Measurements from ENCODE around the gene DOCK2.

The DOCK2 gene

DNA sequence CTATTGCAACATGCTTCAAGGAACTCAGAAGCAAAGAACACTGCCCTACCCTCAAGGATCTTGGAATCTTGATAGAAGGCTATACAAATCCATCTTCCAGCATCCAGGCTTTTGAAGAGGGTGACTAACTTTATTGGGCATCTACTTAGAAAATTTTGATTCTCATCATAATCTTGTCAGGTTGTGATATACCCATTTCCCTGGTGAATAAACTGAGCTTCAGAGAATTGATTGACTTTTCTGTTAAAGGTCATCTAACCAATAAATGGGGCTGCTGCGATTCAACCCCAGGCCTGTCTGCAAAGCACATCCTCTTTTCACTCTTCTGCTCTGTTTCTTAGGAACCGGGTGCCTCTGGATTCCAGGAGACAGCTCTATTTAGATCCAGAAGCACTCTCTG, 363.1 kb downstream of the DOCK2 start:
- Histone ChIP-seq H3K9ac (ENCODE audit: low read length) (no peak overlapping the region), H3K4me1 (ENCODE audit: low read length) (no peaks in the 10 kb centered on the region), H3K27me3 (replicated peaks; ENCODE audit: insufficient read depth, low read length) (no peaks in the 10 kb centered on the region), H3K4me3 (ENCODE audit: low read length) (no peak overlapping the region), H3F3A (ENCODE audit: insufficient read depth, low read length) (no peaks in the 10 kb centered on the region), H3K9me2 (replicated peaks; ENCODE audit: insufficient read depth, low read length) (no peaks in the 10 kb centered on the region), H3K36me3 (replicated peaks; ENCODE audit: insufficient read depth, low read length) (no peaks in the 10 kb centered on the region; the same call in 1 of the 2 replicates), H4K20me1 (ENCODE audit: insufficient read depth, low read length) (no peaks in the 10 kb centered on the region), H2AFZ (ENCODE audit: low read length) (no peak overlapping the region), H3K27ac (ENCODE audit: low read length) (no peak overlapping the region), H3K4me2 (ENCODE audit: low read depth, low read length) (no peak overlapping the region), H3K79me2 (ENCODE audit: low read length) (no peaks in the 10 kb centered on the region), H3K9me3 (replicated peaks; ENCODE audit: insufficient read depth, low read length) (no peaks in the 10 kb centered on the region)
- DNase-seq = no peak
- TF ChIP-seq EZH2 (optimal IDR thresholded peaks at IDR 0.05; ENCODE audit: low read depth, low read length) = no peak
- no peak for TF ChIP-seq CTCF (IDR thresholded peaks at IDR 0.05; ENCODE audit: low read length)
- no peak for TF ChIP-seq EZH2phosphoT487 (IDR thresholded peaks at IDR 0.05; ENCODE audit: low read length)

DNA sequence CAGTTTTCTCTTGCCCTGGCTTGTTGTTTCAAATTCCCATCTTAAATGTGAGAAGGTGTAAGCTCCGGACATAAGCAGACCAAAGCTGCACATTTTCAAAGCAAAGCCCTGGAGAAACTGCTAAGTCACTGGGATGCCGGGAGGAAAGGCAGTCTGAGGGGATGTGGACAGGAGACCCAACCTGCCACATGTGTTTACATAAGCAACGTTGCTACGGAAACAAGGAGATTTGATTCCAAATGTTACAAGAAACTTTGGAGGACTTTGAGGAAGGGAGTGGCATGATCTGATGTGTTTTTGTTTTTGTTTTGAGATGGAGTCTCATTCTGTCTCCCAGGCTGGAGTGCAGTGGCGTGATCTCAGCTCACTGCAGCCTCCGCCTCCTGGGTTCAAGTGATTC, 368.9 kb downstream of the DOCK2 start:
- H3K4me2 ChIP-seq (ENCODE audit: low read depth, low read length) = no peak overlapping the region
- no peak overlapping the region for H3K4me3 ChIP-seq (ENCODE audit: low read length)
- H3F3A ChIP-seq (ENCODE audit: insufficient read depth, low read length) = no peaks in the 10 kb centered on the region
- no peak overlapping the region for H3K27ac ChIP-seq (ENCODE audit: low read length)
- no peaks in the 10 kb centered on the region for H3K4me1 ChIP-seq (ENCODE audit: low read length)
- no peaks in the 10 kb centered on the region for H3K36me3 ChIP-seq (replicated peaks; ENCODE audit: insufficient read depth, low read length)
- no peak overlapping the region for H2AFZ ChIP-seq (ENCODE audit: low read length)
- H3K9ac ChIP-seq (ENCODE audit: low read length) = no peak overlapping the region
- no peaks in the 10 kb centered on the region for H3K79me2 ChIP-seq (ENCODE audit: low read length)
- H3K9me2 ChIP-seq (replicated peaks; ENCODE audit: insufficient read depth, low read length) = no peaks in the 10 kb centered on the region
- DNase-seq = no peak
- no peak for TF ChIP-seq EZH2 (optimal IDR thresholded peaks at IDR 0.05; ENCODE audit: low read depth, low read length)
- TF ChIP-seq EZH2phosphoT487 (IDR thresholded peaks at IDR 0.05; ENCODE audit: low read length) = no peak
- TF ChIP-seq CTCF (IDR thresholded peaks at IDR 0.05; ENCODE audit: low read length) = no peak
- no peaks in the 10 kb centered on the region for H3K27me3 ChIP-seq (replicated peaks; ENCODE audit: insufficient read depth, low read length)
- H3K9me3 ChIP-seq (replicated peaks; ENCODE audit: insufficient read depth, low read length) = no peaks in the 10 kb centered on the region
- no peaks in the 10 kb centered on the region for H4K20me1 ChIP-seq (ENCODE audit: insufficient read depth, low read length)

- H3K79me2 ChIP-seq (ENCODE audit: low read length) = no peaks in the 10 kb centered on the region
- no peaks in the 10 kb centered on the region for H3K4me1 ChIP-seq (ENCODE audit: low read length)
- no peak for DNase-seq
- no peak overlapping the region for H3K9ac ChIP-seq (ENCODE audit: low read length)
- H3K9me3 ChIP-seq (replicated peaks; ENCODE audit: insufficient read depth, low read length) = no peaks in the 10 kb centered on the region
- no peak overlapping the region for H3K27ac ChIP-seq (ENCODE audit: low read length)
- H3K9me2 ChIP-seq (replicated peaks; ENCODE audit: insufficient read depth, low read length) = no peaks in the 10 kb centered on the region
- TF ChIP-seq CTCF (IDR thresholded peaks at IDR 0.05; ENCODE audit: low read length) (no peak), EZH2 (optimal IDR thresholded peaks at IDR 0.05; ENCODE audit: low read depth, low read length) (no peak), EZH2phosphoT487 (IDR thresholded peaks at IDR 0.05; ENCODE audit: low read length) (no peak)
- no peaks in the 10 kb centered on the region for H3K27me3 ChIP-seq (replicated peaks; ENCODE audit: insufficient read depth, low read length)
- H3K4me3 ChIP-seq (ENCODE audit: low read length) = no peak overlapping the region
- no peak overlapping the region for H3K4me2 ChIP-seq (ENCODE audit: low read depth, low read length)
- H3F3A ChIP-seq (ENCODE audit: insufficient read depth, low read length) = no peaks in the 10 kb centered on the region
- H4K20me1 ChIP-seq (ENCODE audit: insufficient read depth, low read length) = no peaks in the 10 kb centered on the region
- H2AFZ ChIP-seq (ENCODE audit: low read length) = no peak overlapping the region
- H3K36me3 ChIP-seq (replicated peaks; ENCODE audit: insufficient read depth, low read length) = no peaks in the 10 kb centered on the region
These were observed 371.3 kb downstream of the DOCK2 start for GRCh38 chr5:170008376-170008775.

All from MM.1S (cell line).